Nephron (organoid): ENCODE data around the gene CST8.

ENCODE experiments used
- H3K27ac Mint-ChIP-seq, 3 experiments: 2 replicates each; pipeline ENCODE4 v1.8.0; 2020; ENCODE audit warnings: mixed read lengths in 3 of 3, mild to moderate bottlenecking in 2 of 3, moderate library complexity in 1 of 3
- H3K27me3 Mint-ChIP-seq: 2 replicates; pipeline ENCODE4 v1.8.0; 2021; ENCODE audit warnings: low read depth, mild to moderate bottlenecking, moderate library complexity, mixed read lengths
- H3K36me3 Mint-ChIP-seq: 2 replicates; pipeline ENCODE4 v1.8.0; 2020; ENCODE audit warnings: low read depth, mixed read lengths
- H3K4me1 Mint-ChIP-seq: 2 replicates; pipeline ENCODE4 v1.8.0; 2020; ENCODE audit warnings: mixed read lengths
- H3K4me3 Mint-ChIP-seq, 3 experiments: 2 replicates each; pipeline ENCODE4 v1.8.0; 2020; ENCODE audit warnings: mild to moderate bottlenecking in 3 of 3, mixed read lengths in 3 of 3, moderate library complexity in 2 of 3
- H3K9me3 Mint-ChIP-seq: 2 replicates; pipeline ENCODE4 v1.8.0; 2020; ENCODE audit warnings: mixed read lengths
- TF ChIP-seq, protein P1 (sequence below), 3 experiments: fragments of 200-600 bp; sonication (generic); IDR thresholded peaks; one replicate each; pipeline ENCODE4 v1.5.0; 2021; ENCODE audit warnings: antibody characterized with exemption in 3 of 3; ENCODE audit not compliant: unreplicated experiment in 3 of 3

Gene CST8

GRCh38 chr20:23515250-23515939, 24.5 kb downstream of the CST8 start:
- Mint-ChIP-seq H3K36me3 (no peaks in the 10 kb centered on the region), H3K27me3 (no peaks in the 10 kb centered on the region), H3K4me1 (no peaks in the 10 kb centered on the region), H3K27ac (no peak overlapping the region), H3K4me3 (no peak overlapping the region), H3K9me3 (no peaks in the 10 kb centered on the region)
- TF ChIP-seq, protein P1, sequence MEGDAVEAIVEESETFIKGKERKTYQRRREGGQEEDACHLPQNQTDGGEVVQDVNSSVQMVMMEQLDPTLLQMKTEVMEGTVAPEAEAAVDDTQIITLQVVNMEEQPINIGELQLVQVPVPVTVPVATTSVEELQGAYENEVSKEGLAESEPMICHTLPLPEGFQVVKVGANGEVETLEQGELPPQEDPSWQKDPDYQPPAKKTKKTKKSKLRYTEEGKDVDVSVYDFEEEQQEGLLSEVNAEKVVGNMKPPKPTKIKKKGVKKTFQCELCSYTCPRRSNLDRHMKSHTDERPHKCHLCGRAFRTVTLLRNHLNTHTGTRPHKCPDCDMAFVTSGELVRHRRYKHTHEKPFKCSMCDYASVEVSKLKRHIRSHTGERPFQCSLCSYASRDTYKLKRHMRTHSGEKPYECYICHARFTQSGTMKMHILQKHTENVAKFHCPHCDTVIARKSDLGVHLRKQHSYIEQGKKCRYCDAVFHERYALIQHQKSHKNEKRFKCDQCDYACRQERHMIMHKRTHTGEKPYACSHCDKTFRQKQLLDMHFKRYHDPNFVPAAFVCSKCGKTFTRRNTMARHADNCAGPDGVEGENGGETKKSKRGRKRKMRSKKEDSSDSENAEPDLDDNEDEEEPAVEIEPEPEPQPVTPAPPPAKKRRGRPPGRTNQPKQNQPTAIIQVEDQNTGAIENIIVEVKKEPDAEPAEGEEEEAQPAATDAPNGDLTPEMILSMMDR (IDR thresholded peaks at IDR 0.05; ENCODE audit: unreplicated experiment in 3 of 3), result no peak

DNA sequence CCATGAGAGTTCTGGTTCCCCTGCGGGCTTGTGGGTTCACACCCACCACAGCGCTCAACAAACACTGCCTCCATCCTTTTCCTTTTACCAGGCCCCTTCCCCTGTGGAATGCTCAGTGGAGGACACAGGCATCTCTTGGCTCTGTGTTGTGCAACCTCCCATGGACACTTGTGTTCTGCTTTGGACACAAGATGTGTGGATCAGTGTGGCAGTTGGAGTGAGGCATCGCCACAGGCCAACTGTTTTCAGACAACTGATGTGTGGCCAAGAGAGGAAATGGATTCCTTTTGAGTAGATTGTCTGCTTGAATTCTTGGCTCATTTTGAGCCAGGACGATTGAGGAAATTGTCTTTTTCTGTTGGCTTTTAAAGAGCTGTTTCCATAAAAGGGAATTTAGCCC, 26.8 kb downstream of the CST8 start:
- no peaks in the 10 kb centered on the region for H3K27me3 Mint-ChIP-seq
- no peak overlapping the region for H3K27ac Mint-ChIP-seq
- no peaks in the 10 kb centered on the region for H3K4me1 Mint-ChIP-seq
- no peaks in the 10 kb centered on the region for H3K36me3 Mint-ChIP-seq
- TF ChIP-seq, protein P1 (IDR thresholded peaks at IDR 0.05; ENCODE audit: unreplicated experiment in 3 of 3), result no peak
- no peak overlapping the region for H3K4me3 Mint-ChIP-seq
- H3K9me3 Mint-ChIP-seq, result no peaks in the 10 kb centered on the region

- peak overlapping the region in 1 of 3 experiments; percentile 85 for H3K27ac Mint-ChIP-seq
These were observed 28.6 kb downstream of the CST8 start for GRCh38 chr20:23519556-23519955.

GRCh38 chr20:23520185-23520584, 29.3 kb downstream of the CST8 start:
- TF ChIP-seq, protein P1 (IDR thresholded peaks at IDR 0.05; ENCODE audit: unreplicated experiment in 3 of 3), result no peak
- Mint-ChIP-seq H3K4me1 (no peaks in the 10 kb centered on the region), H3K9me3 (no peaks in the 10 kb centered on the region), H3K27me3 (no peaks in the 10 kb centered on the region), H3K27ac (peak overlapping the region in 1 of 3 experiments; percentile 85), H3K36me3 (no peaks in the 10 kb centered on the region), H3K4me3 (no peak overlapping the region)

More at GRCh38 chr20:23519556-23519955, 28.6 kb downstream of the CST8 start:
- Mint-ChIP-seq H3K4me1 (no peaks in the 10 kb centered on the region), H3K27me3 (no peaks in the 10 kb centered on the region), H3K4me3 (no peak overlapping the region), H3K36me3 (no peaks in the 10 kb centered on the region), H3K9me3 (no peaks in the 10 kb centered on the region)
- TF ChIP-seq, protein P1 (IDR thresholded peaks at IDR 0.05; ENCODE audit: unreplicated experiment in 3 of 3), result no peak

GRCh38 chr20:23524146-23524545, 33.2 kb downstream of the CST8 start:
- Mint-ChIP-seq H3K27ac (no peak overlapping the region), H3K4me3 (no peak overlapping the region), H3K36me3 (no peaks in the 10 kb centered on the region), H3K9me3 (peaks cover 6% of the 10 kb centered on the region), H3K4me1 (no peaks in the 10 kb centered on the region), H3K27me3 (peaks cover 3% of the 10 kb centered on the region)
- TF ChIP-seq, protein P1 (IDR thresholded peaks at IDR 0.05; ENCODE audit: unreplicated experiment in 3 of 3), result no peak

DNA sequence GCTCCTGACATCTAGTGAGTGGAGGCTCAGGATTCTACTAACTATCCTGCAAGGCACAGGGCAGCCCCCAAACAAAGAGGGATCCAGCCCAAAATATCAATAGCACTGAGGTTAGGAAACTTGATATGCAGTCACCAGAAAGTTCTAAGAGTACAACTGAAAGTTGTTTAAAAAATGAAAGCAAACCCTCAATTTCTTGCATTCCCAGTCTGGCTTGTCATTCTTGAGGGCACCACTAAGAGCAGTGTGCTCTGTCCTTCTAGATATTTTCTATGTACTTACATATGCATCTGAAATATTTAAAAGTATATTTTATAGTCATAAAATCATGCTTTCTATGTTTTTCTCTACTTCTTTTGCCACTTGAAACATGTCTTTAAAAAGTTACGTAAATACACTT, 35.9 kb downstream of the CST8 start:
- H3K27ac Mint-ChIP-seq, result no peak overlapping the region
- peaks cover 10% of the 10 kb centered on the region for H3K9me3 Mint-ChIP-seq
- TF ChIP-seq, protein P1 (IDR thresholded peaks at IDR 0.05; ENCODE audit: unreplicated experiment in 3 of 3), result no peak
- H3K4me1 Mint-ChIP-seq, result no peaks in the 10 kb centered on the region
- peaks cover 3% of the 10 kb centered on the region for H3K27me3 Mint-ChIP-seq
- no peaks in the 10 kb centered on the region for H3K36me3 Mint-ChIP-seq
- no peak overlapping the region for H3K4me3 Mint-ChIP-seq
